Lower leg skin (tissue), 4 donors: ENCODE data around the gene CD1E. TPM values are rescaled to one million over a fixed set of nuclear protein-coding genes. Genes with fewer than 3 reads are reported as not detected.

Source experiments
- DNase-seq, 2 donors: peaks; one replicate each; pipeline ENCODE4 v3.0.0-alpha.2; 2019; ENCODE audit warnings: low spot score in 2 of 2
- H3K4me3 ChIP-seq: fragments of 200-600 bp; sonication (generic); 2 replicates; pipeline ENCODE4 v1.5.1; 2017; ENCODE audit warnings: mild to moderate bottlenecking, low read depth; ENCODE audit not compliant: poor library complexity, severe bottlenecking
- CTCF ChIP-seq, 3 donors: fragments of 450-650 bp; IDR thresholded peaks; one replicate each; pipeline ENCODE4 v1.5.1; 2016; ENCODE audit warnings: antibody characterized with exemption in 3 of 3, mild to moderate bottlenecking in 3 of 3, moderate library complexity in 2 of 3
- POLR2A ChIP-seq, 2 donors: fragments of 450-650 bp; IDR thresholded peaks; one replicate each; pipeline ENCODE4 v1.6.1; 2016 to 2017; ENCODE audit warnings: antibody characterized with exemption in 2 of 2, mild to moderate bottlenecking in 1 of 2, moderate library complexity in 1 of 2
- WGBS, 2 donors: methylation state at CpG; one replicate each; pipeline ENCODE4 v1.1.5; 2018; 5-methylcytosine and 5-hydroxymethylcytosine counted together
- intact Hi-C: fragments of 100-400 bp; cut with DNase I; formaldehyde crosslinking; loops from one replicate; pipeline ENCODE4 v1.15.0; 2023; ENCODE audit warnings: low total_unique reads
- total RNA-seq, 4 donors: library from RNA; depleted of rRNA; stranded (reverse); fragments of >200 nt; gene quantifications; one replicate each; pipeline ENCODE4 v1.1.0, GENCODE V29; 2016

The CD1E gene
- total RNA-seq, 4 donors from 2014 or later, result 5.3 to 6.7 (median 6.2) TPM

- TF ChIP-seq CTCF (IDR thresholded peaks at IDR 0.05) (no peak), POLR2A (IDR thresholded peaks at IDR 0.05) (no peak)
- intact Hi-C loops, result no loop called here
- 66 to 76% methylated on average over 2 of the region's 2 CpGs for WGBS, 2 donors
- no peak for DNase-seq
- H3K4me3 ChIP-seq, result no peak overlapping the region
Observed at GRCh38 chr1:158354255-158354654, 561 bp downstream of the CD1E start.

- TF ChIP-seq POLR2A (IDR thresholded peaks at IDR 0.05) (no peak), CTCF (IDR thresholded peaks at IDR 0.05) (no peak)
- H3K4me3 ChIP-seq, result no peak overlapping the region
- intact Hi-C loops, result no loop called here
- no peak for DNase-seq
- WGBS, 2 donors, result 85 to 90% methylated on average over 10 of the region's 10 CpGs
Observed at GRCh38 chr1:158355773-158356285, 2.1 kb downstream of the CD1E start.

- no peak for DNase-seq
- intact Hi-C loops, result no loop called here
- 69 to 76% methylated on average over 3 of the region's 3 CpGs for WGBS, 2 donors
- H3K4me3 ChIP-seq, result no peak overlapping the region
- TF ChIP-seq POLR2A (IDR thresholded peaks at IDR 0.05), result no peak
- no peak for TF ChIP-seq CTCF (IDR thresholded peaks at IDR 0.05)
Observed at GRCh38 chr1:158356616-158357015, 2.9 kb downstream of the CD1E start.

- 83 to 88% methylated on average over 1 of the region's 1 CpG for WGBS, 2 donors
- no peak overlapping the region for H3K4me3 ChIP-seq
- no peak for TF ChIP-seq CTCF (IDR thresholded peaks at IDR 0.05)
- TF ChIP-seq POLR2A (IDR thresholded peaks at IDR 0.05), result no peak
- intact Hi-C loops, result no loop called here
- no peak for DNase-seq
Observed at GRCh38 chr1:158357441-158357840, 3.7 kb downstream of the CD1E start.

GRCh38 chr1:158362482-158362881 is 8.8 kb downstream of the CD1E start:
- WGBS, 2 donors, result 26 to 42% methylated on average over 1 of the region's 1 CpG
- intact Hi-C loops, result no loop called here
- TF ChIP-seq POLR2A (IDR thresholded peaks at IDR 0.05), result no peak
- no peak for TF ChIP-seq CTCF (IDR thresholded peaks at IDR 0.05)
- H3K4me3 ChIP-seq, result no peak overlapping the region
- DNase-seq, result no peak

- no peak for DNase-seq
- intact Hi-C loops, result no loop called here
- H3K4me3 ChIP-seq, result no peak overlapping the region
- WGBS, 2 donors, result 70 to 75% methylated on average over 1 of the region's 1 CpG
- no peak for TF ChIP-seq CTCF (IDR thresholded peaks at IDR 0.05)
- no peak for TF ChIP-seq POLR2A (IDR thresholded peaks at IDR 0.05)
Observed at GRCh38 chr1:158362941-158363340, 9.2 kb downstream of the CD1E start.
